RWPE1 (cell line): Measurements from ENCODE around the gene MPIG6B.
A peak's percentile ranks its signal among the peaks of the same experiment; 100 is the strongest.

Source experiments
- CTCF ChIA-PET: fragments of 350-600 bp; sonication (Branson Sonifier 250); formaldehyde crosslinking; extraction: SDS; loops from one replicate; lab custom pipeline; 2021; lab: Yijun Ruan, JAX
- POLR2A ChIA-PET: fragments of 400-600 bp; formaldehyde crosslinking; extraction: SDS; loops from one replicate; lab custom pipeline; 2020; ENCODE audit warnings: antibody characterized with exemption; ENCODE audit not compliant: low non-redundant PET; lab: Yijun Ruan, JAX
- DNase-seq: peaks from one replicate; pipeline ENCODE4 v3.0.0; 2012; ENCODE audit warnings: low spot score
- H3K27ac ChIP-seq: fragments of 450-650 bp; 2 replicates; pipeline ENCODE4 v1.5.1; 2017
- CTCF ChIP-seq: fragments of 450-650 bp; conservative IDR thresholded peaks from 2 replicates; pipeline ENCODE4 v1.5.1; 2017; ENCODE audit warnings: low read depth, mild to moderate bottlenecking

Gene MPIG6B

GRCh38 chr6:31767096-31767645 lies 44.0 kb downstream of the MPIG6B start:
- CTCF ChIA-PET, result no interaction called here
- no peak for TF ChIP-seq CTCF
- H3K27ac ChIP-seq, result peak overlapping the region; percentile 24; the same call in 1 of the 2 replicates
- POLR2A ChIA-PET, result no interaction called here
- no peak for DNase-seq

GRCh38 chr6:31768363-31769257 lies 45.4 kb downstream of the MPIG6B start:
- DNase-seq, result no peak
- no peak overlapping the region; the same call in 1 of the 2 replicates for H3K27ac ChIP-seq
- ChIA-PET CTCF (interaction anchor here (0.8 to 1.8 kb wide), 5 partner anchors 11 to 76 kb away, joined by 3 to 11 read pairs (median 5); no protein-coding TSS in a partner anchor), POLR2A (no interaction called here)
- TF ChIP-seq CTCF, result no peak

GRCh38 chr6:31769684-31770371 lies 46.7 kb downstream of the MPIG6B start:
- peak; percentile 36; the same call in 1 of the 2 replicates for TF ChIP-seq CTCF
- peak overlapping the region; percentile 23; the same call in 1 of the 2 replicates for H3K27ac ChIP-seq
- DNase-seq, result peak; percentile 85
- CTCF ChIA-PET, result interaction anchor here (0.5 to 2.1 kb wide), 22 partner anchors 9 to 787 kb away, joined by 3 to 11 read pairs (median 4); partner anchors contain the start of genes LSM2, LY6G5C, LY6G6C and MSH5
- POLR2A ChIA-PET, result no interaction called here

DNA sequence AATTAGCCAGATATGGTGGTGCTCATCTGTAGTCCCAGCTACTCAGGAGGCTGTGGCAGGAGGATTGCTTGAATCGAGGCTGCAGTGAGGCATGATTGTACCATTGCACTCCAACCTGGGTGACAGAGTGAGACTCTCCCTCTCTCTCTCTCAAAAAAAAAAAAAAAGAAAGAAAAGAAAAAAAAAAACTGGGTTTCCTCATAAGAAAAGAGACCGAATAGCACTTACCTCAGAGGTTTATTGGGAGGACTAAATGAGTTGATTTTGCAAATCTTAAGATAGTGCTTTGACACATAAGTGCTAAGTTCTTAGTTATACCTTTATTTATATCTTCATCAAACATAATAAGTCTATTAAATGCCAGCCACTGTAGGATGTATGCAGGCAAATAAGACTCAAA lies 47.7 kb downstream of the MPIG6B start:
- CTCF ChIA-PET, result interaction anchor here (0.6 to 2.1 kb wide), 3 partner anchors 36 to 93 kb away, joined by 5 to 11 read pairs (median 8); partner anchors contain the start of gene LSM2
- DNase-seq, result no peak
- H3K27ac ChIP-seq, result 0 out of 2 replicates have a peak overlapping the region, but pooled peaks have one; percentile 23
- TF ChIP-seq CTCF, result no peak
- POLR2A ChIA-PET, result interaction anchor here (0.7 kb wide), 1 partner anchor 41 kb away, joined by 4 read pairs; no protein-coding TSS in a partner anchor

DNA sequence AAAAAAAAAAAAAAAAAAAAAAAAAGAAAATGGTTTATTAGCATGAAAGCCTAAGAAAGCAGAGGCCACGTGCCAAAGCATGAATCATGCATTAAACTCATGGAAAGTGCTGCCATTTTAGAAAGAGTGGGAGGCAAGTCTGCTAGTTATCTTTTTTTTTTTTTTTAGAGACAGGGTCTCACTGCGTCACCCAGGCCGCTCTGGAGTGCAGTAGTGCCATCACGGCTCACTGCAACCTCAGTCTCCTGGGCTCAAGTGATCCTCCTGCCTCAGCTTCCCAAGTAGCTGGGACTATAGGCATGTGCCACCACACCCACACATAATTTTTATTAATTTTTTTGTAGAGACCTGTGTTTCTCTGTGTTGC lies 48.8 kb downstream of the MPIG6B start:
- ChIA-PET CTCF (interaction anchor here (0.7 kb wide), 1 partner anchor 11 kb away, joined by 3 read pairs; no protein-coding TSS in a partner anchor), POLR2A (no interaction called here)
- H3K27ac ChIP-seq, result peak overlapping the region; percentile 38
- DNase-seq, result no peak
- TF ChIP-seq CTCF, result no peak

DNA sequence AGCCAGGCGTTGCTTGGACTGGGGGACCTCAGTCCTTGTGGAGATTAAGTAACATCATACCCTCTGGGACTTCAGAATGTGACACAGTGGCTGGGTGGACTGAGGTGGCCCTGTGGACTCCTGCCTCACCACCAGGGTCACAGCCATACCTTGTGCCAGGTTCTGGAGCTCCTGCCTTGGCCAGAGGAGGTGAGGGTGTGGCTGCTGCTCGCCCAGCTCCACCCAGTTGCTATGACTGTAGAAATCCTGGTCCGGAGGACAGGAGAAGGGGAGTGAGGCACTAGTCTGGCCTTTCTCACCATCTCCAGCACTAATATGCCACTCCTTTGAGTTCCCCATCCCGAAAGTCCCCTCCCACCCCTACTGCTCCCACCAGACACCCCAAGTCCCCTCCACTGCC lies 52.0 kb downstream of the MPIG6B start:
- no peak for TF ChIP-seq CTCF
- ChIA-PET POLR2A (no interaction called here), CTCF (interaction anchor here (0.6 to 1.6 kb wide), 3 partner anchors 16 to 55 kb away, joined by 3 to 8 read pairs (median 4); no protein-coding TSS in a partner anchor)
- peak; percentile 26 for DNase-seq
- H3K27ac ChIP-seq, result peak overlapping the region; percentile 89
